GM19395 (cell line): Measurements from ENCODE around the gene PPP1R3G.

ENCODE experiments used
- ATAC-seq: cut with Tn5 transposase; IDR thresholded peaks from one replicate; pipeline ENCODE4 v1.9.1; 2021; ENCODE audit warnings: mild to moderate bottlenecking, moderate library complexity; ENCODE audit not compliant: unreplicated experiment

PPP1R3G gene

GRCh38 chr6:5068153-5068751, 16.9 kb upstream of the PPP1R3G start:
- ATAC-seq = no peak

DNA sequence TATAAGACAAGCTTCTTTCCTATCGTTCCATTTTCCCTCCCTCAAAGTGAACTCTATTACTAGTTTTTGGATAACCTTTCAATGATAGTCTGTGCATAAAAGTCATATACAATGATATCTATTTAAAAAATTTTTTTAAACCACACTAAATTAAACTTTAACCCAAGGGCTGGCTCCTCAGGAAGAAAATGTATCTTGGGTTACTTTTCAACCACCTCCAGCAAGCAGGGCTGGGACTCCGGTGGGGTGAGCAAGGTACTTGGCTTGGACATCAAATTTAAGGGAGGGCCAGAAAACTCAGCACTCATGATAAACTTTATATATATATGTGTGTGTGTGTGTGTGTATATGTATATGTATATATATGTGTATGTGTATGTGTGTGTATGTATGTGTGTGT, 13.9 kb upstream of the PPP1R3G start:
- ATAC-seq = no peak

DNA sequence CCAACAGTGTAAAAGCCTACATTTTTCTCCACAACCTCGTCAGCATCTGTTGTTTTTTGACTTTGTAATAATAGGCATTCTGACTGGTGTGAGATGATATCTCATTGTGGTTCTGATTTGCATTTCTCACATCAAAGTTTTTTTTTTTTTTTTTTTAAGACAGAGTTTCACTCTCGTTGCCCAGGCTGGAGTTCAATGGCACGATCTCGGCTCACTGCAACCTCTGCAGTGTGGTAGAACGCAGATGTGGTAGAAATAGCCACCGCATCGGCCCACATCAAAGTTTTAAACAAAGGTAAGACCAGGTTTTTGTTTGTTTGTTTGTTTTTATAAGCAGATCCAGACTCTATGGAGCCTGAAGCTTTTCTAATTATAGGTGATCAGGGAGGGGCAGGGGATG, 12.7 kb upstream of the PPP1R3G start:
- ATAC-seq = no peak

DNA sequence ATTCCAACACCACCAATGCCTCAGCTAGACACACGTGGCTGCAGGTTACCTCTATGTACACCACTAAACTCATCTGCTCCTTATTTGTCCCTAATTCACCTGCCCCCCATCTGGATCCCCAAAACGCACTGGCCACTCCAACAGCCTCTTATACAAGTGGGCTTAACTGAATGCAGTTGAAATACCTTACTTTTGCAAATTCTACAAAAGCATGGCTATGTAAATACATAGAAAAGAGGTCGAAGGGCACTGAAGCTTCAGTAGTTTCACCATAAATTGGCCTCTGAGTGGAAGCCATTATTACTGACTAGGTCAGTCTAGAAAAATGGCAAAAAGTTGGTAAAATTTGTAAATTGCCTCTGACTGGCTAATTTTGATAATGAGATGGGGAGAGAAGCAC, 11.1 kb upstream of the PPP1R3G start:
- ATAC-seq = no peak

- ATAC-seq = no peak
Observed at GRCh38 chr6:5076931-5077330, 8.2 kb upstream of the PPP1R3G start.

- ATAC-seq = no peak
Observed at GRCh38 chr6:5078121-5078669, 6.9 kb upstream of the PPP1R3G start.

- no peak for ATAC-seq
Observed at GRCh38 chr6:5079692-5080091, 5.4 kb upstream of the PPP1R3G start.

DNA sequence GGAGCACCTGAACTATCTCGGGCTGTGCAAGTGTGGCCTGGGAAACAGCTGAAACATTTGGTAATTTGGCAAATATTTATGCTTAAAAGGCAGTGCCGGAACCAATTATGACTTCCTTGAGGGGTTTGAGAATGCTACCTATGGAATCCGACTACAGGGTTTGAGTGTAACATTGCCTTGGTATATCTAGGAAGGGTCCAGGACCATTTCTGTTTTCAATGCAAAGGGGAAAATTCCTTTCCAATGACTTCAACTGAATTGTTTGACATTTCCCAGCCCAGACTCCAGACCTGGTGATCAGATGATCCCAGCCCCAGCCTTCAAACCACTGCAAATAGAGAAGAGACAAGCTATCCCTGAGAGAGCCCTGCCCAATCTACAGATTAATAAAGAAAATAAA, 4.6 kb upstream of the PPP1R3G start:
- no peak for ATAC-seq

DNA sequence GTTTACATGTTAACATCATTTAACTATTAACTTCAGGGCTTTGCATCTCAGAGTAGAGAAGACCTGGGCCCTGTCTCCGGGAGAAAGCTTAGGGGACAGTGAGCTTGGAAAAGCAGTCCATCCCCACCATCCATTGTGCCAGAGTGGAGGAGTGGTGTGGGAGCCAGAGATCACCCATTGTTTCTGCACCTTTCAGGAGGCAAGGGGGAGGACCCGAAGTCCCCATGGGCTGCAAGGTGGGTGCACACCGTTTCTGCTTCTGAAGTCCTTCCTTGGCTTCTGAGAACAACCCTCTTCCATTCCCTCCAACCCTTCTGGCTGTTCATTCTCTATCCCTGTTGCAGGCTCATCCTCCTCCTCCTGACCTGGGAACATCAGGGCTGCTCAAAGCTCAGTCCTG, 4.0 kb upstream of the PPP1R3G start:
- ATAC-seq = no peak

DNA sequence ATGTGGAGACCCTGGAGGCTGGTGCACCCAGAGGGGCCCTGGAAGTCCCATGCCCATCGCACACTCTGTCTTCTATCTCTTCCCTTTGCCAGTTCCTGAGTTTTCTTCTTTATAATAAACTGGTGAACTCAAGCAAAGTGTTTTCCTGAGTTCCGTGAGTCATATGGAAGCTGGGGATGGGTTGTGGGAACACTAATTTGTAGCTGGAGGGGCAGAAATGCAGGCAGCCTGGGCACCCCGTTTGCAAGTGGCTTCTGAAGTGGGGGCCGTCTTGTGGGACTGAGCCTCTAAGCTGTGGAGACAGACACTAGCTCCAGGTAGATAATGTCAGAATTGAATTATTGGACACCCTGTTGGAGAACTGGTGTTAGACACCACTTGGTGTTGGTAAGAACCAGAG, 3.2 kb upstream of the PPP1R3G start:
- no peak for ATAC-seq

DNA sequence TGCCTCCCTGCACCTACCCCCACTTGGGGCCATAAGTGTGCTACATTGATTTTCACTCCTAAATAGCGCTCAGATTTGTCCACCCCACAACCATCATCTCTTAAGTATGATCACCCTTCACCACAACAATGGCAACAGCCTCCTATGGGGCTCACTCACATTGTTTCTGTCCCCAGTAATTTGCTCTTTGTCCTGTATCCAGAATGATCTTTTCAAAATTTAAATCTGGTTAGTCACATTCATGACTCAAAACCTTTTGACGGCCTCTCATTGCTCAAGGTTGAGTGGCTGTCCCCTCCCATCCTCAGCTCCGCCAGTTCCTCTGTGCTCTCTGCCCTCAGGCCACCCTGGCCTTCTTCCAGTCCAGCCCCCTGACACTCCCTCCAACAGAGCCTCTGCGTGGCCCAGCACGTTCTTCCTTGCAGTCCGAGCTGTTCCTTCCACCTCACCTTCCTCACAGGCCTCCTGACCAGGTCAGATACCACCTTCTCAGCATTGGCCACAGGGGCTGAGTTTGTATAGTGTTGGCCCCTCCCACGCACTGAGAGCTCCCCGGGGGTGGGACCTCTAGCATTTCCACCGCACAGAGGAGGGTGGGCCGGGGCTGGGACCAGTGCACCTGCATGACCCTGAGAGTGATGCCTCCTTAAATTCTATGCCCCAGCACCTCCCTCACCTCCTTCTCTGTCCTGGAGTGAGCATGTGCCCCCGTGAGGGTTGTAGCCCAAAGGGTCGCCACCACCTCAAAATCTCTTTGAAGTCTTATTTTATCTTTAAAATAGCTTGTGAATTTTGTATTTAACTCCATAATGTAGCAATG, 2.4 kb upstream of the PPP1R3G start:
- ATAC-seq = no peak

DNA sequence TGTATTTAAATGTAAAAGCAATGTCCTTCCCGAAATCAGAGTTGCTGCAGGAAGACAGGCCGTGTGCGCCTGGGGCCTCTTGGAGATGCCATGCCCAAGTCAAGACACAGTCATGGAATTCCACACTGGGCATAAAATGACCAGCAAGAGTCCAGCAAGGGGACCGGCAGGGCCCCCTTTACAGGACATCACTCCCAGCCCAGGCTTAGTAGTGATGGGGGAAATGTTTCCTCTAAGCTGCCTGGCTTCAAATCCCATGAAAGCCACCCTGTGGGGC, 1.9 kb upstream of the PPP1R3G start:
- no peak for ATAC-seq

DNA sequence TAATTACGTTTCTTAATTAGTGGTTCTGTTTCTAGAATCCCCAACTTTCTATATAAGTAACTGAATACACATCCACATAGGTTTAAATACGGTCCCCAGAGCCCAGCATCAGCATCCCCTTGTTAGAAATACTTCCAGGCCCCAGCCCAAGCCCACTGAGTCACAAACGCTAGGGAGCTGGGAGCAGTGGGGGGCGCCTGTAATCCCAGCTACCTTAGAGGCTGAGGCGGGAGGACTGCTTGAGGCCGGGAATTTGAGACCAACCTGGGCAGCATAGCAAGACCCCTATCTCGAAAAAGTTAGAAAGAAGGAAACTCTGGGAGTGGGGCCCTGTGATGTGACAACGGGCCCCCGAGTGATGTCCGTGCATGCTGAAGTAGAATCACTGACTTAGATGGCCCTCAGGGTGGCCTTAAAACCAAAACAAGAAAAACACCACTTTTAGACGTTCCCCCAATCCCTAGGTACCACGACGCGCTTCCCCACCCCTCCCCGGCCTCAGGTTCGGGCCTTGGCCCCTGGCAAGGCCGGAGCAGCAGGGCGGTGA, 1.3 kb upstream of the PPP1R3G start:
- no peak for ATAC-seq

- peak; percentile 23 for ATAC-seq
Observed at GRCh38 chr6:5084360-5084780, 771 bp upstream of the PPP1R3G start.

GRCh38 chr6:5085648-5086293, 630 bp downstream of the PPP1R3G start:
- ATAC-seq = peak; percentile 30

- ATAC-seq = no peak
Observed at GRCh38 chr6:5086294-5086890, 1.3 kb downstream of the PPP1R3G start.

- no peak for ATAC-seq
Observed at GRCh38 chr6:5087389-5087788, 2.2 kb downstream of the PPP1R3G start.

- no peak for ATAC-seq
Observed at GRCh38 chr6:5088780-5089179, 3.6 kb downstream of the PPP1R3G start.

DNA sequence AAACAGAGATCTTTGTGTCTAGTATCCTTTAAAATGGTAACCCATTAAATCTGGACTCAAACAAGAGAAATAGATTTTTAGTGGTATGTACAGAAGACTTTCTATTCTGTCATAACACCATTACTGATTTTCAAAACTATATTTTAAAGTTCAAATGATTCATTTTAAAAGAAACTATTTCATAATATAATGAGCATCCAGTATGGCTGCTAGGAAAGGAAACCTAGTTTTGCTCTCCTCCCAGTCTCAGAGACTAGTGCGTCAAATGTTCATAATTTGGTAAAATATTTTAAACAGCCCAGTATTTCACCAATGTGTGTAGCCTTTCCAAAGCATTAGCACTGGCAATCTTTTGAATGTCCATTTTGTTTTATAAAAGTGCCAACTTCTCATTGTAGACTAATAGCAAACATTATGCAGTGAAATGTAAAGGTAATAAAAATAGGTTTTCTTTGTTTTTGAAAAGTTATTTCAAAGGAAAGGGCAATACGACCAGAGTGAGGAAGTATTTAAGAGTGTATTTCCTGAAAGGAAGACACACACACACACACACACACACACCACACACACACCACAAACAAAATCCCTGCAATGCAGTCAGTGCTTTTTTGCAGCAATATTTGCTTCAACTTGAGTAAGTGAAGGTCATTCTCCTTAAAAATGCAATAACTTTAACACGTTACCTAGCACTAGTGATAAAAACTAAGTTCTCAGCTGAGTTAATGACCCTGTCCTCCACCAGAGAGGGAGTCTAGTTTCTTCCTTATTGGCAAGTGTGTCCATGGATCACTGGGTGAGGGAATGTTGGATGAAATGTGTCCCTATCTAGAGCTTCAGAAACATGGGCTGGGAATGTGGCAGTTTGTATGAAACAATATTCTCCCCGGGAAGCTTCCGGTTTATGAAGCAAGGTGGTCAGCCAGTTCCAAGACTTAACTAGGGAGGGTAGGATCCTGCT, 4.6 kb downstream of the PPP1R3G start:
- no peak for ATAC-seq

GRCh38 chr6:5090603-5091002, 5.5 kb downstream of the PPP1R3G start:
- no peak for ATAC-seq
